ENCODE measurements around the gene TMBIM6.

DNA sequence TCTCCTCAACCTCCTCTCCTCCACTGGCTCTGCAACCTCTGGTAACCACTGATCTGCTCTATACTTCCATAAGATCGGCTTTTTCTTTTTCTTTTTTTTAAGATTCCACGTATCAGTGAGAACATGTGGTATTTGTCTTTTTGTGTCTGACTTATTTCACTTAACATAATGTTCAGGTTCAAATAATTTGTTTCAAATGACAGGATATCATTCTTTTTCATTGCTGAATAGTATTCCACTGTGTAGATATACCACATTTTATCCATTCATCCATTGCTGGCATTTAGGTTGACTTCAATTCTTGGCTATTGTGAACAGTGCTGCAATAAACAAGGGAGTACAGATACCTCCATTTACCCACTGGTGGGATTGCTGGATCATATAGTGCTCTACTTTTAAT lies 46.3 kb downstream of the TMBIM6 start:
- TF ChIP-seq, protein P1, sequence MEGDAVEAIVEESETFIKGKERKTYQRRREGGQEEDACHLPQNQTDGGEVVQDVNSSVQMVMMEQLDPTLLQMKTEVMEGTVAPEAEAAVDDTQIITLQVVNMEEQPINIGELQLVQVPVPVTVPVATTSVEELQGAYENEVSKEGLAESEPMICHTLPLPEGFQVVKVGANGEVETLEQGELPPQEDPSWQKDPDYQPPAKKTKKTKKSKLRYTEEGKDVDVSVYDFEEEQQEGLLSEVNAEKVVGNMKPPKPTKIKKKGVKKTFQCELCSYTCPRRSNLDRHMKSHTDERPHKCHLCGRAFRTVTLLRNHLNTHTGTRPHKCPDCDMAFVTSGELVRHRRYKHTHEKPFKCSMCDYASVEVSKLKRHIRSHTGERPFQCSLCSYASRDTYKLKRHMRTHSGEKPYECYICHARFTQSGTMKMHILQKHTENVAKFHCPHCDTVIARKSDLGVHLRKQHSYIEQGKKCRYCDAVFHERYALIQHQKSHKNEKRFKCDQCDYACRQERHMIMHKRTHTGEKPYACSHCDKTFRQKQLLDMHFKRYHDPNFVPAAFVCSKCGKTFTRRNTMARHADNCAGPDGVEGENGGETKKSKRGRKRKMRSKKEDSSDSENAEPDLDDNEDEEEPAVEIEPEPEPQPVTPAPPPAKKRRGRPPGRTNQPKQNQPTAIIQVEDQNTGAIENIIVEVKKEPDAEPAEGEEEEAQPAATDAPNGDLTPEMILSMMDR (IDR thresholded peaks at IDR 0.05), result no peak
- TF ChIP-seq POLR2A (IDR thresholded peaks at IDR 0.05; ENCODE audit: low read depth) (no peak), POLR2AphosphoS5 (IDR thresholded peaks at IDR 0.05) (no peak), EP300 (IDR thresholded peaks at IDR 0.05) (no peak)

Measured in esophagus muscularis mucosa (tissue), 4 donors.